Neural crest cell (in vitro differentiated cells): ENCODE data around the gene PPP2R2D. TPM values are rescaled to one million over a fixed set of nuclear protein-coding genes. Genes with fewer than 3 reads are reported as not detected.

ENCODE experiments used
- DNase-seq: peaks from one replicate; pipeline ENCODE4 v3.0.0; 2021; ENCODE audit warnings: low read depth, mixed read lengths, low spot score
- H3K27ac Mint-ChIP-seq: one replicate; pipeline ENCODE4 v1.8.0; 2021; ENCODE audit warnings: mild to moderate bottlenecking, mixed read lengths; ENCODE audit not compliant: unreplicated experiment
- H3K27me3 Mint-ChIP-seq: 2 replicates; pipeline ENCODE4 v1.8.0; 2021; ENCODE audit warnings: low read depth, mild to moderate bottlenecking, mixed read lengths
- H3K36me3 Mint-ChIP-seq: 2 replicates; pipeline ENCODE4 v1.8.0; 2021; ENCODE audit warnings: low read depth, mild to moderate bottlenecking, mixed read lengths
- H3K4me1 Mint-ChIP-seq: 2 replicates; pipeline ENCODE4 v1.8.0; 2021; ENCODE audit warnings: mixed read lengths
- H3K4me3 Mint-ChIP-seq: one replicate; pipeline ENCODE4 v1.8.0; 2021; ENCODE audit warnings: mild to moderate bottlenecking, mixed read lengths
- H3K9me3 Mint-ChIP-seq: 2 replicates; pipeline ENCODE4 v1.8.0; 2021; ENCODE audit warnings: mixed read lengths
- total RNA-seq: library from RNA; stranded (reverse); gene quantifications from 2 replicates; pipeline ENCODE4 v1.2.1, GENCODE V29; 2021
- TF ChIP-seq, protein P1 (sequence below): fragments of 200-600 bp; sonication (generic); conservative IDR thresholded peaks from 2 replicates; pipeline ENCODE4 v1.5.0; 2021; ENCODE audit warnings: antibody characterized with exemption, mild to moderate bottlenecking

The PPP2R2D gene
- total RNA-seq, 1 donor from 2014 or later, result 39.3 TPM

DNA sequence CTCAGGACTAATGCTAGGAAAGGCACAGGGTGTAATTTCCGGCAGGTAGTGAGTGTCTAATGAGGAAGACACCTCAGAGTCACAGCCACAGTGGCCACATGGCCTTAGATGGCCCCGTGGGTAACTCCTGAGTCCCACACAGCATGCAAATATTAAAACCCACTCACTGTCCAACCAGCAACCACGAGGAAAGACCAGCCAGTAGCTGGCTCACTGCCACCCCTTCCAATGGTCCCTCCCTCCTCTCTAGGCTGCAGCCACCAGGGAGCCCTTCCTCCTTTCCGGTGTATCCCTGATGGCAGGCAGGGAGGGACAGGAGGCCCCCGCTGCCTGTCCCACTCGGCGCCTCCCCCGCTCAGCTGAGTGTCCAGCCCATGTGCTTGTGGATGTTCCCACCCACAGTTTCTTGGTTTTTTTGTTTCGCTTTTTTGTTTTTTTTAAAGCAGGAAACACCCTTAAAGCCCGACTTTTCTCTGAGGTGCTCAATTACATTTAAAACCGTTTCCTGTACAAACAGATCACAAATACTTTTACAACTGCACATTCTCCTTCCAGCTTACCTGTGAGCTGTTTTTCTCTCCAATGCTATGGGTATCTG lies 71.8 kb downstream of the PPP2R2D start:
- Mint-ChIP-seq H3K4me1 (peaks cover 10% of the 10 kb centered on the region), H3K4me3 (no peak overlapping the region), H3K27ac (peak overlapping the region; percentile 79), H3K9me3 (no peaks in the 10 kb centered on the region), H3K27me3 (no peaks in the 10 kb centered on the region), H3K36me3 (peaks cover 15% of the 10 kb centered on the region)
- TF ChIP-seq, protein P1, sequence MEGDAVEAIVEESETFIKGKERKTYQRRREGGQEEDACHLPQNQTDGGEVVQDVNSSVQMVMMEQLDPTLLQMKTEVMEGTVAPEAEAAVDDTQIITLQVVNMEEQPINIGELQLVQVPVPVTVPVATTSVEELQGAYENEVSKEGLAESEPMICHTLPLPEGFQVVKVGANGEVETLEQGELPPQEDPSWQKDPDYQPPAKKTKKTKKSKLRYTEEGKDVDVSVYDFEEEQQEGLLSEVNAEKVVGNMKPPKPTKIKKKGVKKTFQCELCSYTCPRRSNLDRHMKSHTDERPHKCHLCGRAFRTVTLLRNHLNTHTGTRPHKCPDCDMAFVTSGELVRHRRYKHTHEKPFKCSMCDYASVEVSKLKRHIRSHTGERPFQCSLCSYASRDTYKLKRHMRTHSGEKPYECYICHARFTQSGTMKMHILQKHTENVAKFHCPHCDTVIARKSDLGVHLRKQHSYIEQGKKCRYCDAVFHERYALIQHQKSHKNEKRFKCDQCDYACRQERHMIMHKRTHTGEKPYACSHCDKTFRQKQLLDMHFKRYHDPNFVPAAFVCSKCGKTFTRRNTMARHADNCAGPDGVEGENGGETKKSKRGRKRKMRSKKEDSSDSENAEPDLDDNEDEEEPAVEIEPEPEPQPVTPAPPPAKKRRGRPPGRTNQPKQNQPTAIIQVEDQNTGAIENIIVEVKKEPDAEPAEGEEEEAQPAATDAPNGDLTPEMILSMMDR, result no peak
- DNase-seq, result no peak

DNA sequence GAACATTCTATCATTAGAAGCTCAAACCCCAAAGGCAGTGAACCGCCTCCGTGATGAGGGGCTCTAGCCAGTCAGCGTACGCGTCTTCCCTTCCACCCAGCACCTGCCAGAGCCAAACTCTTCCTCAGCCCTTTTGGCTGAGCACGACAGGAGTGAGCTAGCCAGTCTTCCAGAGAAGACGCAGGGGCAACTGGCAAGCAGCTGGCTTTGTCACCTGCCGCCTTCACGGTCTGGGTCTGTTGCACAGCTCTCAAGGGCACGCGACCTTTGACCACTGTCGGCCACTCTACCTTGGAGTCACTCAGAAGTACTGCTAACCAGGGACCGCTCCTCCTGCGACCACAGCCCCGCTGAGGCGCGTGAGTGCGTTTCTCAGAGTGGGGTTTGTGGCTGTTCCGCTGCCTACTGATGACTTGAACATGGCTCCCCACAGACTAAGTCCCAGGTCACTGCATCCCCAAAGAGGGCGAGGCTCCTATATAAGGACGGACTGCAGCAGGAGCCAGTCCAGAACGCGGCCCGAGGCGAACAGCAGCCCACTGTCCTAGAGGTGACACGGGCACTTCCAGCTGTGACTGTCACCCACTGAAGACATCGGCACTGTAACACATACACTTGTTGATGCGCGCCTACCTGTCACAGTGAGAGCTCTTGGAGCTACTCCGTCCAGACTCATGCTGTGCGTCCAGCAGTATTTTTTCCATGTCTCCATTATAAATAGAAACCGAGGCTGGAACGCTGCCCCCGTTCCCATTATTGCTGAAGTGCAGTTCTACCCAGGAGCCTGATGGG lies 72.5 kb downstream of the PPP2R2D start:
- TF ChIP-seq, protein P1, result no peak
- H3K27me3 Mint-ChIP-seq, result no peaks in the 10 kb centered on the region
- no peak overlapping the region for H3K27ac Mint-ChIP-seq
- peaks cover 17% of the 10 kb centered on the region for H3K4me1 Mint-ChIP-seq
- peaks cover 18% of the 10 kb centered on the region for H3K36me3 Mint-ChIP-seq
- H3K4me3 Mint-ChIP-seq, result no peak overlapping the region
- no peak for DNase-seq
- H3K9me3 Mint-ChIP-seq, result no peaks in the 10 kb centered on the region

DNA sequence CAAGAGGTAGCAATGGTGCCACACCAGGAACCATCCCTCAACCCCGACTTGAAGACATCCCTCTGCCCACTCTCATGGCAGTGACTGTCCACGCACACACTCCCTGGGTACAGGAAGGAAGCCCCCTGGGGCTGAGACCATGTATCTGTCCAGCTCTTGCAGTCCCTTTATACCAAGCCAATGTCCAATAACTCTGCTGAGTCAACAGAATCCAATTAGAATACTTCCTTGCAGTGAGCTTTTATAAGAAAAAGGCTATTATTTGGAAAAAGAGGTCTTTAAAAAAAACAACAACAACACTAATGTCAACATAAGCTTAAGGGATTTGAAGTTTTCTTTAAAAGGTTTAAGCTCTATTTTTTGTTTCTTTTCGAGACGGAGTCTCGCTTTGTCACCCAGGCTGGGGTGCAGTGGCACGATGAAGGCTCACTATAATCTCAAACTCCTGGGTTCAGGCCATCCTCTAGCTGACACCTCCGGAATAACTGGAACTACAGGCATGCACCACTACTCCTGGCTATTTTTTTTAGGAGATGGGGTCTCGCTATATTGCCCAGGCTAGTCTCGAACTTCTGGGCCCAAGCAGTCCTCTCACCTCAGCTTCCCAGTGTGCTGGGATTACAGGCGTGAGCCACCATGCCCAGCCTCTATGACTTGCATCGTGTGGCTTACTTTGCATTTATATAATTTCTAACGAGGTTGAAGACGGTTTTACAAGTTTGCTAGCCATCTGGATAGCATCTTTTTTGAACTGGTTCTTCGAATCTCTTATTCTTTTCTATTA lies 73.4 kb downstream of the PPP2R2D start:
- TF ChIP-seq, protein P1, result no peak
- Mint-ChIP-seq H3K4me3 (no peak overlapping the region), H3K27me3 (no peaks in the 10 kb centered on the region), H3K36me3 (peaks cover 15% of the 10 kb centered on the region), H3K4me1 (peaks cover 21% of the 10 kb centered on the region), H3K27ac (no peak overlapping the region), H3K9me3 (no peaks in the 10 kb centered on the region)
- no peak for DNase-seq

DNA sequence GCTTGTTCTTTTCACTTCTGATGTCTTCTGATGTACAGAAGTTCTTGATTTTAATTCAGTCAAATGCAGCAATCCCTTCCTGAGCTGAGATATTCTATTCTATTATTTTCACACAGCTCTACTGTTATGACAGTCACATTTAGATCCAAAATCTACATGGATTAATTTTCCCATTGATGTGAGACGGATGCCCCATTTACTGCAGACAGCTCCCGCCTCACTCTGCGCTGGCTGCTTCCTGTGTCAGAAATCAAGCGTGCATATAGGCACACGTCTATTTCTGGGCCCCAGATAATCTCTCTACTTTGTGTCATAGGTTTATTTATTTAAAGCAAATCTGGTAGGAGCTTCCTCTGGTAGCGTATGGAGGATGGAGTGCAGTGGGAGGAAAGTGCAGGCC lies 74.2 kb downstream of the PPP2R2D start:
- Mint-ChIP-seq H3K36me3 (peaks cover 15% of the 10 kb centered on the region), H3K9me3 (no peaks in the 10 kb centered on the region), H3K4me1 (peaks cover 28% of the 10 kb centered on the region), H3K4me3 (no peak overlapping the region), H3K27ac (no peak overlapping the region), H3K27me3 (no peaks in the 10 kb centered on the region)
- TF ChIP-seq, protein P1, result no peak
- no peak for DNase-seq

- H3K27ac Mint-ChIP-seq, result no peak overlapping the region
- DNase-seq, result no peak
- peaks cover 32% of the 10 kb centered on the region for H3K4me1 Mint-ChIP-seq
- TF ChIP-seq, protein P1, result no peak
- H3K4me3 Mint-ChIP-seq, result no peak overlapping the region
- H3K9me3 Mint-ChIP-seq, result no peaks in the 10 kb centered on the region
- no peaks in the 10 kb centered on the region for H3K27me3 Mint-ChIP-seq
- H3K36me3 Mint-ChIP-seq, result peaks cover 12% of the 10 kb centered on the region
Observed at GRCh38 chr10:131975796-131976195, 75.0 kb downstream of the PPP2R2D start.
